Duodenal mucosa (tissue), 2 donors: ENCODE measurements around the gene TFE3.
A peak's percentile ranks its signal among the peaks of the same experiment; 100 is the strongest.

Source experiments
- H3K27ac ChIP-seq: one replicate; pipeline ENCODE4 v1.7.0; 2013; ENCODE audit warnings: low read depth, low read length
- H3K27me3 ChIP-seq, 2 donors: one replicate each; pipeline ENCODE4 v1.7.0; 2013; ENCODE audit warnings: low read length in 2 of 2, control low read depth in 1 of 2; ENCODE audit not compliant: insufficient read depth in 2 of 2, control insufficient read depth in 1 of 2
- H3K36me3 ChIP-seq, 2 donors: one replicate each; pipeline ENCODE4 v1.7.0; 2013; ENCODE audit warnings: low read length in 2 of 2, control low read depth in 1 of 2; ENCODE audit not compliant: insufficient read depth in 2 of 2, control insufficient read depth in 1 of 2
- H3K4me1 ChIP-seq, 2 donors: one replicate each; pipeline ENCODE4 v1.7.0; 2013; ENCODE audit warnings: low read length in 2 of 2, control low read depth in 1 of 2; ENCODE audit not compliant: insufficient read depth in 2 of 2, control insufficient read depth in 1 of 2
- H3K4me3 ChIP-seq, 2 donors: one replicate each; pipeline ENCODE4 v1.7.0; 2013; ENCODE audit warnings: low read length in 2 of 2, low read depth in 1 of 2
- H3K9ac ChIP-seq, 2 donors: one replicate each; pipeline ENCODE4 v1.7.0; 2013; ENCODE audit warnings: low read length in 2 of 2, low read depth in 1 of 2
- H3K9me3 ChIP-seq, 2 donors: one replicate each; pipeline ENCODE4 v1.7.0; 2013; ENCODE audit warnings: low read length in 2 of 2, control low read depth in 1 of 2; ENCODE audit not compliant: control insufficient read depth in 1 of 2

TFE3 gene

GRCh38 chrX:49002091-49002935 lies 40.8 kb downstream of the TFE3 start, which contains the start of gene GRIPAP1:
TSS of gene GRIPAP1 (minus strand) at chrX:49002264. CDS start at chrX:49002229, 35 bp downstream.
- Histone ChIP-seq H3K27me3 (no peaks in the 10 kb centered on the region), H3K4me1 (peaks cover 0 to 7% of the 10 kb centered on the region in 2 donors), H3K36me3 (peaks cover 12 to 19% of the 10 kb centered on the region in 2 donors), H3K4me3 (peak within 1 kb of the TSS; percentile 91), H3K9me3 (no peaks in the 10 kb centered on the region), H3K27ac (peak within 1 kb of the TSS; percentile 81), H3K9ac (peak within 1 kb of the TSS; percentile 81 to 82)

- Histone ChIP-seq H3K9ac (peak overlapping the region; percentile 81 to 82), H3K27me3 (no peaks in the 10 kb centered on the region), H3K4me1 (peaks cover 0 to 7% of the 10 kb centered on the region in 2 donors), H3K27ac (no peak overlapping the region), H3K36me3 (peaks cover 12 to 24% of the 10 kb centered on the region in 2 donors), H3K4me3 (peak overlapping the region; percentile 91), H3K9me3 (no peaks in the 10 kb centered on the region)
Measured at GRCh38 chrX:49001521-49002090, 41.6 kb downstream of the TFE3 start.

- Histone ChIP-seq H3K4me1 (peaks cover 0 to 7% of the 10 kb centered on the region in 2 donors), H3K9me3 (no peaks in the 10 kb centered on the region), H3K27ac (no peak overlapping the region), H3K36me3 (peaks cover 12 to 24% of the 10 kb centered on the region in 2 donors), H3K27me3 (no peaks in the 10 kb centered on the region), H3K4me3 (peak overlapping the region; percentile 91), H3K9ac (no peak overlapping the region)
Measured at GRCh38 chrX:49000636-49001035, 42.5 kb downstream of the TFE3 start.

GRCh38 chrX:48999030-48999429 lies 44.1 kb downstream of the TFE3 start:
- H3K36me3 ChIP-seq, result peaks cover 12 to 32% of the 10 kb centered on the region in 2 donors
- no peaks in the 10 kb centered on the region for H3K9me3 ChIP-seq
- H3K4me1 ChIP-seq, result peaks cover 0 to 7% of the 10 kb centered on the region in 2 donors
- H3K4me3 ChIP-seq, result no peak overlapping the region
- H3K27ac ChIP-seq, result no peak overlapping the region
- H3K27me3 ChIP-seq, result no peaks in the 10 kb centered on the region
- no peak overlapping the region for H3K9ac ChIP-seq

GRCh38 chrX:48998391-48998790 lies 44.8 kb downstream of the TFE3 start:
- H3K36me3 ChIP-seq, result peaks cover 12 to 37% of the 10 kb centered on the region in 2 donors

GRCh38 chrX:48997865-48998264 lies 45.3 kb downstream of the TFE3 start:
- Histone ChIP-seq H3K9ac (no peak overlapping the region), H3K4me3 (no peak overlapping the region), H3K9me3 (no peaks in the 10 kb centered on the region), H3K27me3 (no peaks in the 10 kb centered on the region), H3K4me1 (peaks cover 0 to 7% of the 10 kb centered on the region in 2 donors), H3K27ac (no peak overlapping the region), H3K36me3 (peaks cover 16 to 41% of the 10 kb centered on the region in 2 donors)

More at GRCh38 chrX:48998391-48998790, 44.8 kb downstream of the TFE3 start:
- H3K4me3 ChIP-seq, result no peak overlapping the region
- H3K9ac ChIP-seq, result no peak overlapping the region
- no peaks in the 10 kb centered on the region for H3K27me3 ChIP-seq
- H3K4me1 ChIP-seq, result peaks cover 0 to 7% of the 10 kb centered on the region in 2 donors
- no peaks in the 10 kb centered on the region for H3K9me3 ChIP-seq
- H3K27ac ChIP-seq, result no peak overlapping the region

GRCh38 chrX:48997455-48997854 lies 45.7 kb downstream of the TFE3 start:
- H3K9me3 ChIP-seq, result no peaks in the 10 kb centered on the region
- H3K27ac ChIP-seq, result no peak overlapping the region
- no peaks in the 10 kb centered on the region for H3K27me3 ChIP-seq
- H3K9ac ChIP-seq, result no peak overlapping the region
- peaks cover 16 to 43% of the 10 kb centered on the region in 2 donors for H3K36me3 ChIP-seq
- no peak overlapping the region for H3K4me3 ChIP-seq
- H3K4me1 ChIP-seq, result peaks cover 0 to 7% of the 10 kb centered on the region in 2 donors

GRCh38 chrX:48996969-48997368 lies 46.2 kb downstream of the TFE3 start:
- Histone ChIP-seq H3K9me3 (no peaks in the 10 kb centered on the region), H3K27me3 (no peaks in the 10 kb centered on the region), H3K27ac (no peak overlapping the region), H3K4me3 (no peak overlapping the region), H3K9ac (no peak overlapping the region), H3K36me3 (peaks cover 16 to 46% of the 10 kb centered on the region in 2 donors), H3K4me1 (peaks cover 0 to 7% of the 10 kb centered on the region in 2 donors)

GRCh38 chrX:48992341-48992740 lies 50.8 kb downstream of the TFE3 start:
- Histone ChIP-seq H3K36me3 (peaks cover 15 to 51% of the 10 kb centered on the region in 2 donors), H3K27me3 (no peaks in the 10 kb centered on the region), H3K9me3 (no peaks in the 10 kb centered on the region), H3K9ac (no peak overlapping the region), H3K4me3 (no peak overlapping the region), H3K27ac (no peak overlapping the region), H3K4me1 (no peaks in the 10 kb centered on the region)

- Histone ChIP-seq H3K36me3 (peaks cover 15 to 37% of the 10 kb centered on the region in 2 donors), H3K27me3 (no peaks in the 10 kb centered on the region), H3K4me1 (no peaks in the 10 kb centered on the region), H3K9me3 (no peaks in the 10 kb centered on the region), H3K27ac (no peak overlapping the region), H3K4me3 (no peak overlapping the region), H3K9ac (no peak overlapping the region)
Measured at GRCh38 chrX:48989483-48989882, 53.7 kb downstream of the TFE3 start.
